Gastrocnemius medialis (tissue), 4 donors: ENCODE measurements around the gene ZNF787. TPM values are rescaled to one million over a fixed set of nuclear protein-coding genes. Genes with fewer than 3 reads are reported as not detected.
A peak's percentile ranks its signal among the peaks of the same experiment; 100 is the strongest.

Experiments used
- ATAC-seq, 2 donors: fragments of 150-250 bp; one replicate each; pipeline ENCODE4 v1.9.1; 2016
- DNase-seq, 2 donors: peaks; one replicate each; pipeline ENCODE4 v3.0.0-alpha.2; 2019
- H3K27ac ChIP-seq, 4 donors: fragments of 200-600 bp; sonication (generic); 1 replicate in 1 of 4; 2 replicates in 3 of 4; pipeline ENCODE4 v1.5.1; 2016 to 2018; ENCODE audit warnings: mild to moderate bottlenecking in 2 of 4, moderate library complexity in 1 of 4
- H3K27me3 ChIP-seq, 3 donors: fragments of 200-600 bp; sonication (generic) in 2 of 3; 1 replicate in 1 of 3; 2 replicates in 2 of 3; pipeline versions ENCODE4 v1.5.1 to v1.6.0; 2016 to 2019; ENCODE audit warnings: mild to moderate bottlenecking in 1 of 3, moderate library complexity in 1 of 3
- H3K36me3 ChIP-seq, 2 donors: fragments of 200-600 bp; sonication (generic) in 1 of 2; one replicate each; pipeline ENCODE4 v1.5.1; 2017 to 2018
- H3K4me1 ChIP-seq, 2 donors: fragments of 200-600 bp; sonication (generic) in 1 of 2; one replicate each; pipeline ENCODE4 v1.5.1; 2016 to 2017; ENCODE audit warnings: mild to moderate bottlenecking in 2 of 2
- H3K4me3 ChIP-seq, 4 donors: fragments of 200-600 bp; sonication (generic) in 3 of 4; 1 replicate in 1 of 4; 2 replicates in 3 of 4; pipeline ENCODE4 v1.5.1; 2016 to 2019; ENCODE audit warnings: mild to moderate bottlenecking in 2 of 4
- H3K9me3 ChIP-seq, 3 donors: fragments of 200-600 bp; sonication (generic) in 2 of 3; 1 replicate in 1 of 3; 2 replicates in 2 of 3; pipeline ENCODE4 v1.5.1; 2016 to 2019
- POLR2A ChIP-seq, 2 donors: fragments of 450-650 bp; IDR thresholded peaks; one replicate each; pipeline ENCODE4 v1.6.1; 2017; ENCODE audit warnings: antibody characterized with exemption in 2 of 2, mild to moderate bottlenecking in 2 of 2, moderate library complexity in 2 of 2
- in situ Hi-C, 4 donors: fragments of 200-750 bp; cut with MboI; loops; one replicate each; pipeline versions ENCODE4 v1.15.0 to v1.8.0; 2017; ENCODE audit warnings: low sequenced_read_pairs in 4 of 4
- intact Hi-C: fragments of 100-400 bp; cut with DNase I; formaldehyde crosslinking; loops from one replicate; pipeline ENCODE4 v1.15.1; 2023; ENCODE audit warnings: low total_unique reads
- total RNA-seq, 4 donors: library from RNA; depleted of rRNA; stranded (reverse); fragments of >200 nt; gene quantifications; one replicate each; pipeline versions ENCODE4 v1.1.0 to v1.2.3, GENCODE V29; 2016
- TF ChIP-seq, protein P1 (sequence below), 5 experiments: fragments of 450-650 bp in 3 of 5; fragments of 200-600 bp in 2 of 5; sonication (generic) in 2 of 5; IDR thresholded peaks in 4 of 5; conservative IDR thresholded peaks in 1 of 5; 1 replicate in 4 of 5; 2 replicates in 1 of 5; pipeline ENCODE4 v1.5.1; 2016 to 2019; ENCODE audit warnings: antibody characterized with exemption in 5 of 5, mild to moderate bottlenecking in 3 of 5, moderate library complexity in 3 of 5

Gene ZNF787
- total RNA-seq, 4 donors from 2014 or later: 16.7 to 43.0 (median 26.5) TPM

DNA sequence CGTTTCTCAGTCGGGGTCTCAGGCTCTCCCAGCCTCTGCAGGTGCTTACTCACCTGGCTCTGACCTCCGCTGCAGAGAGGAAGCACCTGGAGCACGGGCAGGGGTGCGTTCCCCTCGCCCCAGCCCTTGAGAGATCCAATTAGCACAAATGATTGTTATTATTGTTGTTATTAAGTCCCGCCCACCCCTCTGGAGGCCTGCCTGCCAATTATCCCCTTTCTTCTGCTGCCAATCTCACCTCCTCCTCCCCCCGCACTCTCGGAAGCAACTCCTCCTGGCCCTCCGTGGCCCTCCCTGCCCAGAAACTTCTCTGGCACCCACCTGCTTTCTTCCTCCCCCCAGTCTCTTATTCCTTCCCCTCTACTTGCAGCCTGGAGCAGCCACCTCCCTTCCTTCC is 8.8 kb downstream of the ZNF787 start:
- DNase-seq (no peak), ATAC-seq (no peak)
- in situ Hi-C loops (no loop called here), intact Hi-C loops (no loop called here)
- Histone ChIP-seq H3K4me3 (peak overlapping the region in 1 of 4 donors; percentile 1), H3K4me1 (peaks cover 77 to 88% of the 10 kb centered on the region in 2 donors), H3K36me3 (no peaks in the 10 kb centered on the region), H3K27me3 (no peaks in the 10 kb centered on the region), H3K27ac (peak overlapping the region; percentile 33 to 76 (median 68)), H3K9me3 (no peaks in the 10 kb centered on the region)
- no peak for TF ChIP-seq POLR2A (IDR thresholded peaks at IDR 0.05)
- TF ChIP-seq, protein P1, sequence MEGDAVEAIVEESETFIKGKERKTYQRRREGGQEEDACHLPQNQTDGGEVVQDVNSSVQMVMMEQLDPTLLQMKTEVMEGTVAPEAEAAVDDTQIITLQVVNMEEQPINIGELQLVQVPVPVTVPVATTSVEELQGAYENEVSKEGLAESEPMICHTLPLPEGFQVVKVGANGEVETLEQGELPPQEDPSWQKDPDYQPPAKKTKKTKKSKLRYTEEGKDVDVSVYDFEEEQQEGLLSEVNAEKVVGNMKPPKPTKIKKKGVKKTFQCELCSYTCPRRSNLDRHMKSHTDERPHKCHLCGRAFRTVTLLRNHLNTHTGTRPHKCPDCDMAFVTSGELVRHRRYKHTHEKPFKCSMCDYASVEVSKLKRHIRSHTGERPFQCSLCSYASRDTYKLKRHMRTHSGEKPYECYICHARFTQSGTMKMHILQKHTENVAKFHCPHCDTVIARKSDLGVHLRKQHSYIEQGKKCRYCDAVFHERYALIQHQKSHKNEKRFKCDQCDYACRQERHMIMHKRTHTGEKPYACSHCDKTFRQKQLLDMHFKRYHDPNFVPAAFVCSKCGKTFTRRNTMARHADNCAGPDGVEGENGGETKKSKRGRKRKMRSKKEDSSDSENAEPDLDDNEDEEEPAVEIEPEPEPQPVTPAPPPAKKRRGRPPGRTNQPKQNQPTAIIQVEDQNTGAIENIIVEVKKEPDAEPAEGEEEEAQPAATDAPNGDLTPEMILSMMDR (IDR thresholded peaks at IDR 0.05 in 4 of 5, conservative IDR thresholded peaks at IDR 0.05 in 1 of 5): no peak

DNA sequence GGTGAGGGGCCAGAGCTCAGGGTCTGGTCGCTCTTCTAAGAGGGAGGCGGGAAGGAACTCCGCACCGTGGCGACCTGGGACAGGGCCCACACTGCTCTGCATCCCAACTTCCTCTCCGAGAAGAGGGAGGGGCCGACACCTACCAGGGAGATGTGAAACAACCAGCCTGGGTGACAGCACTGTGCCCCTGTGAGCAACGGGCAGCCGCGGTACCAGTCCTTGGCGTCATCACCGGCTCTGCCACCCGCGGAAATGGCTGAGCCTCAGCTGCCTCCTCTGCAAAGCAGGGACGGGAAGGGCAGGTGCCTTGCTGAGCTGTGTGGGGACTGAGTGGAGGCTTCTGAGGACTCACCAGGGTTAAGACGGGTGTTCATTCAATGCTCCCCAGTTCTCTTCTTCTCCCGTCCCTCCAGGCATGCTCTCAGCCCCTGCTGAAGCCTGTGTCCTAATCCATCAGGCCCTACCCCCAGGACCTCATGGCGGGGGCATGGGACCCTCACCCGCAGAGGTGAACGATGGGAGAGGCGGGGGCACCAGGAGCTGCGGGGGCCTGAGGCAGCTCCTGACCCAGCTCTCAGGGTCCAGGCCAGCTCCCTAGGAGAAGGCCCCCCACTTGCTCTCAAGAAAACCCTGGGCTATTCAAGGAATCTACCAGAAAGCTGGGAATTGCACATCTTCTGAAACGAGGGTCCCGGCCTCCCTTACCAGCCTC is 9.3 kb downstream of the ZNF787 start:
- DNase-seq (no peak), ATAC-seq (peak in 1 of 2 donors; percentile 16)
- in situ Hi-C loops: no loop called here
- no peak for TF ChIP-seq POLR2A (IDR thresholded peaks at IDR 0.05)
- Histone ChIP-seq H3K36me3 (no peaks in the 10 kb centered on the region), H3K9me3 (no peaks in the 10 kb centered on the region), H3K27ac (peak overlapping the region; percentile 33 to 76 (median 68)), H3K27me3 (no peaks in the 10 kb centered on the region), H3K4me3 (peak overlapping the region in 1 of 4 donors; percentile 1), H3K4me1 (peaks cover 74 to 84% of the 10 kb centered on the region in 2 donors)
- intact Hi-C loops: no loop called here

DNA sequence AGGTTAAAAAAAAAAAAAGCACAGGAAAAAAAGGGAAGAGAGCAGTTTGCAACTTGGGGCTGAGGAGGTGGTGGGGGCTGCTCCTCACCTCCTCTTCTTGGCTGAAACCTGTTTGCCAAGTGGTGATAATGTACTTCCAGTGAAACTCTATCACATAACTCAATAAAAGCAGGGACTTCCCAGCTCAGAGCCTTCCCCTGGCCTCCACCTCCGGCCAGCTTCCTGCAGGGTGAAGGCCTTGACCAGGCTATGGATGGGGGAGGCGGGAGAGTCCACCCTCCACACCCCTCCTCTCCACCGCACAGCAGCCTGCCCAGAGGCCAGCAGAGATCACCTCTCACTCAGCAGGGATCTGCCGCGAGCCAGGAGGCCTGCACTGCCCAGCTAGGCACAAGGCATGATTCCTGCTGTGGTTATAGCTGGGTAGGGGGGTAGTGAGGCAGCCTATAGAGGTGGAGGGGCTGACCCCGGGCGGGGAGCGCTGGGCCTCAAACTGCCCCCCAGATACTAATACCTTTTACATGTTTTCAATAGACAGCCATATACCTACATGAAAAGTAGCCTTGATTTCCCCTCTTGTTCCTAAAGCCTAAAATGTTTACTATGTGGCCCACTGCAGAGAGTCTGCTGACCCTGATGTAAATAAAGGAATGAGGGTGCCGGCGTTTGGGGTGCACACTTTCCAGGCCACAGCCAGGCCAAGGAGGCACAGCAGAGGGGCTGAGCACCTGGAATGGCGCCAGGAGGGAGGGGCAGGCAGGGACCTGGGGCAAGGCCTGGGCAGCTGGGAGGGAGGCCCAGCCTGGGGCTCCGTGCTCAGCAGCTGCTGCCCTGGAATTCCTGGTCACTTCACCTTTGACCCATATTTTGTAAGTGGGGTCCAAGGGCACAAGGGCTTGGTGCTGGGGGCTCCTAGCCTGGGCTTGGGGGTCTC is 10.3 kb downstream of the ZNF787 start:
- Histone ChIP-seq H3K4me1 (peaks cover 73 to 78% of the 10 kb centered on the region in 2 donors), H3K36me3 (no peaks in the 10 kb centered on the region), H3K27ac (peak overlapping the region; percentile 33 to 76 (median 68)), H3K4me3 (no peak overlapping the region), H3K27me3 (no peaks in the 10 kb centered on the region), H3K9me3 (no peaks in the 10 kb centered on the region)
- intact Hi-C loops: no loop called here
- in situ Hi-C loops: no loop called here
- ATAC-seq (peak; percentile 28 to 60), DNase-seq (peak in 1 of 2 donors; percentile 33)
- no peak for TF ChIP-seq POLR2A (IDR thresholded peaks at IDR 0.05)
- TF ChIP-seq, protein P1 (IDR thresholded peaks at IDR 0.05 in 4 of 5, conservative IDR thresholded peaks at IDR 0.05 in 1 of 5): no peak

DNA sequence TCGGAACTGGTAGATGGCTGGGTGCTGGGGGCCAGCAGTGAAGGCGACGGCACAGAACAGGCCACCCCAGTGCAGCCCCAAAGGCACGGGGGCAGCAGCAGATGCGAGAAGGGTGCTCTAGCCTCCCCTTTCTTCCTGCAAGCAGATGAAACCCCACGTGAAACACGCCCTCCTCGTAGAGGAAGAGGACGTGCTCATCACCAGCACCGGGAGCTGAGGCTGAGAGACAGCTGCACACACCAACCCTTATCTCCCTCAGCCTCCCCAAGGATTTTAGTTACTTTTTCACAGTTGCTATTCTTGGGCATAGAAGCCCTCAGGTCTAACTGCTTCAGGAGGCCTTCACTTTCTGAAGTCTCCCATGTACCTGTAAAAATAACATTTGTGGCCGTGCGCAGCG is 11.9 kb downstream of the ZNF787 start:
- H3K4me3 ChIP-seq: peak overlapping the region in 3 of 4 donors; percentile 8 to 47 (median 14)
- no peak for ATAC-seq
- H3K36me3 ChIP-seq: no peaks in the 10 kb centered on the region
- peaks cover 71 to 79% of the 10 kb centered on the region in 2 donors for H3K4me1 ChIP-seq
- no peaks in the 10 kb centered on the region for H3K9me3 ChIP-seq
- DNase-seq: no peak
- peak overlapping the region; percentile 20 to 73 (median 48) for H3K27ac ChIP-seq
- no peaks in the 10 kb centered on the region for H3K27me3 ChIP-seq
- intact Hi-C loops (loop anchor here (5.0 to 10.0 kb wide), 2 partner anchors 33 to 1686 kb away; partner anchors contain the start of gene ZNF444), in situ Hi-C loops (no loop called here)
- no peak for TF ChIP-seq POLR2A (IDR thresholded peaks at IDR 0.05)
- TF ChIP-seq, protein P1 (IDR thresholded peaks at IDR 0.05 in 4 of 5, conservative IDR thresholded peaks at IDR 0.05 in 1 of 5): no peak
